ENCODE data around the gene SLC24A3.

Gene SLC24A3

DNA sequence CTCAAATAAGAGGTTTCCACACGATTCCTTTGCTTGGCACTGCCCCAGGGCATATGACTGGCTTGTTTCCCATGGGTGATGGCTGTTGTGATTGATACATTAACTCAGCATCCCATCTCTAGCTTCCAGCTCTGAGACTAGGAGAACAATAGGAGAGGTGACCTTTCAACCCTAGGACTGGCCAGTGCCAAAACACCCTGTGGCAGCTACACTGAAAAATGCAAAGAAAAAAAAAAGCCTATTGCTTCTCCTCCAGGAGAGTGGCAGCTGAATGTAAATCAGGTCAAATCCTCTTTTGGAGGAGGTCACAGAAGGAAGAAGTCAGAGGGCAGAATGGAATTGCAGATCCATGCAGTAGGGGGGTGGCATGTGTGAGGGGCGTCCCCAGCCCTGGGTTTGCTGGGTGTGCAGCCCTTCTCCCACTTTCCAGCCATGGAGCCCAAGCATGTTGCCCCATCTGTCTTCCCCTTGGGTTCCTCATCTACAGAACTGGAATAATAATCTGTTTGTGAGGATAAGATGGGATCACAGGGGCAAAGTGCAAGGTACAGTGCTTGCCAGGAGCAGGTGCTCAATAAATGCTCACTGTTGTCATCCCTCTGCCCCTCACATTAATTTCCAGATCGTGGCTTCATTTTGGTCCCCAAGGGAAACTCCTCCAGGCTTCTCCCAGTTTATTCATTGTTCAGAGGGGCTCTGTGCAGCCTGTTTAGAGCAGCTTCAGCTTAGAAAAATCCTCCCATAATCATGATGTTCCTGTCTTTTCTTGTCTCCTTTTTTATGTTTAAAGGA is 300.6 kb downstream of the SLC24A3 start:
- DNase-seq = no peak

DNA sequence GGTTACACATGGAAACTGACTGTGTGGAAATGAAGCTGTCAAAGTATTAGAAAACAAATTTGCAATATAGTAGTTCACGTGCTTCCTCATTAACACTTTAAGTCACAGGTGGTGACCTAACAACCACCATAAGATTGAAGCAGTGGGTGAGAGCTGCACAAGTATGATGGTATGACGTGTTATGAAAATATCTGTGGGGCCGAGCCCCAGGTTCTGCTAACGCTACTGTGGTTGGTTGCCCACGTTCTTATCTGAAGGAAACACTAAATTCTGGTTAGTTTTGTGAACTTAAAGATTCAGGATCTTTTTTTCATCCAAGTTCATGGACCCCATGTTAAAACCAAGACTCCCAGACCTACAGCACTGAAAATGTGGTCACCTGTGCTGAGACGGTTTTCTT is 302.6 kb downstream of the SLC24A3 start:
- no peak for DNase-seq

DNA sequence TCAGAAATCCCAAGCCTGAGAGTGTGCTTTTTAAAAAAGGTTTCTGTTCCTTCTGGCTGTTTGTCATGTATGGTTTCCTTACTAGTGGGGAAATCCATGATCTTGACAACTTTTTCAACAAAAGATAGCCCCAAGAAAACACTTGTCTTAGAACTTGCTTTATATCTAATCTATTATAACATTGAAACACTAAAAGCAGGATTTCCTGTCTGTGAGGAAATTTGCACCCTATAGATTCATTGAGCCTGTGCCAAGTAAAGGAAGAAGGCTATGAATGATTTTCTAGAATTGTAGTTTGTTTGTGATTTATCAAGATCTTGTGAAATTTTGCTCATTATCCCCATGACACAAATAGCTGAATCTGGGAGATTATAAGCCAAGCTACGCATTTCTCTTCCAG is 307.0 kb downstream of the SLC24A3 start:
- no peak for DNase-seq

DNA sequence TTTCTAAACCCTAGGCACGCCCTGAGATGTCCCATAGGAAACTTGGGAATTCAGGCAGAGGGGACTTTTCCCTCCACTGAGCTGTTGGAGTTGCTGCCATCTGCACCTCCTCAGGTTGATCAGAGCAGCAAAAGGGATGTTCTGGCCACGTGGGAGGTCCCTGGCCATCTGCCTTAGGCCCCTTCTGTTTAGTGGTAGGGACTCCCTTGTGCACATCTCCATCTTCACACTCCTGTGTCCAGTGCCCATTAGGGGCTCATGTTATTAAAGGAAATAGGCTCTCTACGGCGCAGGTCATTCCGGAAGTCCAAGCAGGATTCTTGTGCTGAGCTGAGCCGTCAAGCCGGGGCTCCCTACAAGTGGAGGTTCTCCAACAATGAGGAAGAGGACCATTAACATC is 307.8 kb downstream of the SLC24A3 start:
- no peak for DNase-seq

DNA sequence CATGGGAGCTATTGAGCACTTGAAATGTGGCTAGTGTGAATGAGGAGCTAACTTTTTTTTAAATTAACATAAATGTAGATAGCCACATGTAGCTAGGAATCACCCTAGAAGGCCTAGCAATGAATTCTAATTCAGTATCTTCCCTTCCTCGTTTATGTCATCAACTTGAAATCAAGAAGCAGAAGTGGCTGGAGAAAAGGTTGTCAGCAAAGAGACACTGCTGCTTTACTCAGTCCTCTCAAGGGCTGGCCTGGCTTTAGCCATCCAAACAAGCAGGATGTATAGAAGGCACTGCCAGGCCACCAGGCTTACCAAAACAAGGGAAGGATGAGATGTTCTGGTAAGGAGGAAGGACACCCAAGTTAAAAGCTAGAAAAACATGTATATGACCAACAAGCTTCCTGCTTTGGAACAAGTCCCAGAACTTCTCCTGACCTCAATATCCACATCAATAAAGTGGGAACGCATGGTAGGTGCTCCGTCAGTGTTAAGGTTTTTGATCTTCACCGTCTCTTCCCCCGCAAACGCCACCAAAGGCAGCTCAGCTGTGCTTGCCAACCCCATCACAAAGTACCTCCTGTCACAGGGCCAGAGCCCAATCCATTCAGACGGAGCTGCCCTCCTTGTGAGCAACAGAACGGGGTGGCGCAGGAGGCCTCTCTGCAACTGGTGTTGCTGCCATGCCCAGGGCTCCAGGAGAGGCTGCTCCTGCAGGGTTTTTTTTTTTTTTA is 309.8 kb downstream of the SLC24A3 start:
- no peak for DNase-seq

DNA sequence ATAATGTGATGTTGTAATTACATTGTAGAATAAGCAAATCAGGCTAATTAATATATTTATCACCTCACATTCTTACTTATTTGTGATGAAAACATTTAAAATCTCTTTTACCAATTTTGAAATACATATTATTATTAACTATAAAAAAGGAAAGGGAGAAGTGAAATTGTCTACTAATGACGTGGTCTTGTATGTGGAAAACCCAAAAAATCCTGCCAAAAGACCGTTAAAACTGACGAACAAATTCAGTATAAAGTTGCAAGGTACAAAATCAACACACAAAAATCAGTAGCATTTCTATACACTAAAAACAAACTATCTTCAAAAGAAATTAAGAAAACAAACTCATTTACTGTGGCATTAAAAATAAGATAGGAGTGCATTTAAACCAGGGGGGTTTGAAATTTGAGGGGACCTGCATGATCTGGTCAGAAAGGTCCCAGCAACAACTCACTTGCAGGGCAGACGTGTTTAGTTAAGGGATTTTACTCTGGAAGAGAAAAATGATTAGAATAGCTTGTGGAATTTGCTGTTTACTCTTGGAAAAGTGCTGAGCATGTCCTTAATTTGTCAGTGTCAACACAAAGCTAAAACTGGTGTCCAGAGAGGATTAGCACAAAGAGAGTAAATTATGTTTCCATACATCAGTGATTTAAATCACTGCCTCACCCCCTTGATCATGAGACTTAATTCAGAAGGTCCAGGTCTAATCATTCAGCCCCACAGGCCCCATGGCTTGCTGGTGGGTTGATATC is 310.6 kb downstream of the SLC24A3 start:
- DNase-seq = no peak

DNA sequence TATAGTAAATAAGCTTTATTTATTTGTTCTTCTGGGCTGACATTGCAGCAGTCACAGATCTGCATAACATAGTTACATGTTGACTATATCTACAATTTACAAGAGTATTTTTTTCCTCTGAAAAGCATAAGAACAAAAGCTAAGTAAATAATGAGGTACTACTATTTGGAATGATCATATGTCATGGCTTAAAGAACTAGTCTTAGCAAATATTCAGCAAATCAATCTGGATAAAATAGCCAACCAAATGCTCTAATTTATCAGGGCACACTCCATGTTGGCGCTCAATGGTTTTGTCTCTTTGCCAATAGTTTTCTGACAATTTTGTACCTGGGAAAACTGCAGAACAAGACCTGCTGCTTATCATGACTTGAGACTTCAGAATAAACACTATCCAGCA is 312.2 kb downstream of the SLC24A3 start:
- DNase-seq = no peak

DNA sequence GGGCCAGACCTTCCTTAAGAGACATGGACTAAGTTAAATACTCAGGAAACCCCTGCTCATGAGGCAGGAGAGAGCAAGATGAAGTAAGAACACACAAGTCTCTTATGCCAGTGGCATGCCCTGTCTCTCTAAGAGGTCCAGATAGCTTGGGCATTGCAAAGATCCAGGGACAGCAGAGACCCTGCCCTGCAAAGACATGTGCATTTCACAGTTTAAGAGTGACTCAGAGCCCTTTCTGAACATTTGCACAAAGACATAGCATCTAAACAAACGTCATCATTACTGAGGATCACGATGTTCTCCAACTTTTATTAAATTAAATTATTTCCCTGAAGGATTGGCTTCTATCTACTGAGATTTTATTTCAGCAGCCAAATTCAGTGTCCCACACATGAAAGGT is 315.1 kb downstream of the SLC24A3 start:
- no peak for DNase-seq

DNA sequence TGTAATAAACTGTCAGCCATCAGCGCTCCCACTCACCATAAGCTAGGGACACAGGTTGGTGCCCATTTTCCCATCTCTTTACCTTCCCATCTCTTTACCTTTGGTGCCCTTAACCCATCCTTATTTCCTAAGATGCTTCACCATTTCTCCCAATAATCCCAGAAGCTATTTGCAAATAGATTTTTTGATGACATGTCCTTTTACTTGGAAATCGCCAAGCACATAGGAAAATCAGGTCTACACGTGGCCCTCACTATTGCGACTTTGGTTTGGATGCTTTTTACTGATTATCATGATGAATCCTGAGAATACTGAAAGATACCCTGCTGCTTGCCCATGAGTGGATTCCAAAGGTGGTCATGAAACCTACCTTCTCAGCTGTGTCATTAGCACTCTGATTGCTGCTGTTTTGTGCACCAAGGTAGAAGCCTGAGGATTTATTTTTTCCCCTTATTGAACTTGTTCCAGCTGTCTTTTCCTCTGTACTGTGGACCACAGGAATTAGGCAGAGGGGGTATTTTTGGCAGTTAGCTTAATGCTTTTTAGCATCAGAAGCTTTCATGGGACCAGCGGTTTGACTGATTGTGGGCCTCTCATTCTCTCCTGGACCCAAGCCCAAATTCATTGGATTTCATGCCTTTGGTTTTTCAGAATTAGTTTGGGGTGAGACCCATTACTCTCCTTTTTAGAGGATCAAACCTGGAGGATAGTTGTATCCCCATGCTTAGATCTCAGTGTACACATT is 316.0 kb downstream of the SLC24A3 start:
- no peak for DNase-seq

DNA sequence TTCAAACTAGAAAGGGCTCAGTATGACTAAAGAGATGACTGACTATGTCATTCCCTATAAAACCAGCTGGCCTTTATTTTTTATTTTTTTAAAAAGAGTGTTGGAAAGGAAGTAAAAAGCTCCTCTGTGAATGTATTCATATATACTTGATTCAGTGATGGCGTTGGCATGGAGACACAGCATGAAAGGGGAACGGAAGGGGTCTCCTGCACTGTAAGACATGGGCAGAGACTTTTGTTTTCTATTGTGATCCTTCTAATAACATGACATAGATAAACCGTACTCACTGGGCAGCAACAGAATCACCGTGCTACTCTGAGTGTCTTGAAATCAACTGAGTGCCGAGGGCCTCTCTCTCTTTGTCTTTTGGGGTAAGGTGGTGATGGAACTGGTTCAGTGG is 317.6 kb downstream of the SLC24A3 start:
- DNase-seq = no peak

DNA sequence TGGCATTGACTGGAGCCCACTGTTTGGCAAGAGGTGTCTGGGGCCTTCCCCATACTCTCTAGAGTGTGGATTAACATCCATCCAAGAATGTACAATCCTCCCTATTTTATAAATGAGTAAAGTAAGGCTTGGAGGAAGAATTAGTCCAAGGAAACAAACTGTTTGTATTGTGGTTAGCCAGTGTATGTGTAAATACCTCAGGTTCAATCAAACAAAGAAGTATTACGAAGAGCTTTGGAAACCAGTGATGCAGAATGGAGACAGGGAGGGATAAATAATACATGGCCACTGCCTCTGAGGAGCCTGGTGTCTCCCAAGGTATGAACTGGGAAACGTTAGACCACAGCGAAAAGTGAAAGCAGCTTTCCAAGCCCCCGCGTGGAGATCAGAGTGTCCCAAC is 319.0 kb downstream of the SLC24A3 start:
- DNase-seq = no peak

DNA sequence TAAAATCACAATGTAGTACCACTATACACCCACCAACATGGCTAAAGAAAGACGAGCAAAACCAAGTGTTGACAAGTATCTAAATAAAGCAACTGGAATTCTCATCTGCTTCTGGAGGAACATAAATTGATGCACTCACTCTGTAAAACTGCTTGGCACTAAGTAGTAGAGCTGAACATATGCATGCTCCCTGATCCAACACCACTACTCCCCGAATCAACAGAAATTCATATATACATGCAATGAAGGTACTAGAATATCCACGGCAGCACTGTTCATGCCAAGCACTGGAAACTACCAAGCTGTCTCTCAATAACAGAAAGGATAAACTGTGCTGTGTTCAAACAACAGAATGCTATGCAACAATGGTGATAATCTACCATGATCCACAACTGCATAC is 326.1 kb downstream of the SLC24A3 start:
- no peak for DNase-seq

DNA sequence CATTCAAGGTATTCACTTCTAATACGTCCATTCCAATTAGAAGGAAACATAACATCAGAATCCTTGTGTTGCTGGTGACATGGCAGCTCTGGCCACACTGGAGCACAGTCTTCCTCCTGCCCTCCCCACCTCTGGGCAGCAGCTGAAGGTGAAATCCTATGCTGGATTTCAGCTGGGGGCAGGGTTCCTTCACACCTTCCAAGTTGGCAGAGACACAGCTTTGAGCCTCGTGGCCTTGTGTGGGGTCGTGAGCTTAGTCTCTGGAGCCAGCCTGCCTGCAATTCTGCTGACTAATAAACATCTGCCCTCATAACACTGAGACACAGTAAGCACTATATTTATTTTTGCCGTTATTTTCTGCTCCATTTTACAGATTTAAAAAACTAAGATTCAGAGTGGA is 326.7 kb downstream of the SLC24A3 start:
- DNase-seq = no peak

DNA sequence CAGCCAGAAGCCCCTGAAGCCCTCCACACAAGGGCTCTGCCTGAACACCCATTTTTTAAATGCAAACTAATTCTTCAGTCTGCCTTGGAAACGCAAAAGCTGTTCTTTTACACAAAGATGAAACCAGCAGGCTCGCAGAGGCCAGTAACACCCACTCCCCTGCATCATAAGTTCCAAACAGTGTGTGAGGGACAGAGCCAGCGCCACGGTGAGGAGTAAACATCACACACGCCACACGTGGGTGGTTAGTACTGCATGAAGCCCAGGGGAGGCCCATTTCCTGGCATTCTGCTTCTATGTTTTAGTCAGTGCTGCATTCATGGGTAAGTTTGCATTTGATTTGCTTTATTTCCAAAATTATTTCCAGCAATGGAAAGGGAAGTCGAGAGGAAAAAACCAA is 327.9 kb downstream of the SLC24A3 start:
- no peak for DNase-seq

DNA sequence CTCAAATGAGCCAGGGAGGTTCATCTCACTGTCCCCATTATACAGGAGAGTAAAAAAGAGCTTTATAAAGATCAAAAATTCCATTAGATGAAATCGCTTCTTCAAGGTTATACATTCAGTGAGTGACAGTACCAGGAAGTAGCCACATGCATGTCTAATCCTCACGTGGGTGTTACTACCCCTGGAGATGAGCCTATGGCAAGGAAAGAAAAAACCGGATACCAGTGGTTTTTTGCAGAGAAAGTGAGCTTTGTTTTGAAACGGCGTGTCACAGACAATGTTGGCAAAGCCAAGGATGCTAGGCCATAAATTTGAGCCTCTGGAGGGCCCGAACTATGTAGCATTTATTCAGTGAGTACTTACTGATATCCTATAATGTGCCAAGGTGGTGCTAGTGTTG is 330.7 kb downstream of the SLC24A3 start:
- DNase-seq = no peak

DNA sequence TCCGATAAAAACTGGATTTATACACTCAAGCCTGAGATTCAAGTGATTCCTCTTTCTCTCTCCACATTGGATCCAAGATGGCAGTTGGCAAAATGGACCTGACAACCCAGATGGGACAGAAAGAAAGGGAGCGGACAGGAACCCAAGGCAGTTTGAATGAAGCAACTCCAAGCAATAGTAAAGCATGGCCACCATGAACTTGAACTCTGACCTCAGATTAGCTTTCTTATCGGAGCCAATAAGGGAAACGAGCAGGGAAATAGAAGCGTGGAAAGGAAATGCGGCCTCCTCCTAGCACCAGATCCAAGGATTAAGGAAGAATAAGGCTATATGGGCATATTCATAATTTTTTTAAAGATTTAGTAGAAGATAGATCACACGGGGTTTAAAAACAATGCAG is 332.2 kb downstream of the SLC24A3 start:
- no peak for DNase-seq

DNA sequence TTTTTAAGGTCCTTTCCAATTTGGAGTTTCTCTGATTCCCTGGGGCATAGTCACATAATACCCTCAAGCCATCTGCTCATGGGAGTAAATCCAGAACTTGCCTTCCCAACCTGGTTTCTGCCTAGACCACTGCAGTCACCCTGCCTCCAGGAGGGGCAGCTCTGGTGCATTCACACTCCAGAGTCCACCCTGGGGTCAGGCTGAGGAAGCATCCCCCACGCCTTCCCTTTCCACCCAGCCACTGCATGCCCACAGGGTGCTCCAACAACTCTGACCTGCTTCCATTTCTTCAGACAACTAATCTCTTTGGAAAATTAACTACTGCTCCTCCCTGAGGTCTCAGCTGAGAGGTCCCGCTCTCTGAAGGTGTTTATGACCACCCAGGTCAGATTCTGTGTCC is 334.2 kb downstream of the SLC24A3 start:
- DNase-seq = no peak

DNA sequence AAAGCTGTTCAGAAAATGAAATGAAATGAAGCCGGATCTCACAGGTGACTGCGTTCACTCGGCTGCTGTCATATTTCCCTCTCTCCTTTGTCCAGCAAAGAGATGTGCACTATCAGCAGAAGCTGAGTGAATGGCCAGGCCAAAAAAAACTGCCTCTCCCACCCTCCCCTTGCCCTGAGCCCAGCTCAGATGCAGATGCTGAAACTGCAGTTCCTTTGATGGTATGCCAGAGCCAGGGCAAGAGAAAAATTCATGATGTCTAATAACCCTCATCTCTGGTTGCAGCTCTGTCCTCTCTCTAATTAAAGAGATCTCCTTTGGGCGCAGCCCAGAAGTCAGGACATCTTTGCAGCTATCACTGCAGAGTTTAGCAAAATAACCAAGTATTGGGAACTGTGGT is 335.1 kb downstream of the SLC24A3 start:
- no peak for DNase-seq

DNA sequence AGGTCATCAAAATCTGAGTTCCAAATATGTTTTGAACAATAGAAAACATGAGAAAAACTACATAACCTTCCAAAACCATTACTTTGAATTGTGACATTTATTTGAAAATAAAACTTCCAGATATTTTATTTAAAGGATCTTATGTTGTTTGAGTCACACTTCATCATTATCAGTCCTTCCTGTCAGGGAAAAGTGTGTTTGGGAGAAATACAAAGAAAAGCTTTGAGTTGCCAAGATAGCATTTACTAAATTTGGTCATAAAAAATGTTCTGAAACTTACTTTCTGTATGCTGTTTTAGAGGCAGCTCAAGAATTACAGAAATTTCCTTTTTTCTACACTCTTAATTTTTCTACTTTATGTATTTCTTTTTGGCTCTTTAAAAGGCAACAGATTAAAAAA is 337.5 kb downstream of the SLC24A3 start:
- DNase-seq = no peak

DNA sequence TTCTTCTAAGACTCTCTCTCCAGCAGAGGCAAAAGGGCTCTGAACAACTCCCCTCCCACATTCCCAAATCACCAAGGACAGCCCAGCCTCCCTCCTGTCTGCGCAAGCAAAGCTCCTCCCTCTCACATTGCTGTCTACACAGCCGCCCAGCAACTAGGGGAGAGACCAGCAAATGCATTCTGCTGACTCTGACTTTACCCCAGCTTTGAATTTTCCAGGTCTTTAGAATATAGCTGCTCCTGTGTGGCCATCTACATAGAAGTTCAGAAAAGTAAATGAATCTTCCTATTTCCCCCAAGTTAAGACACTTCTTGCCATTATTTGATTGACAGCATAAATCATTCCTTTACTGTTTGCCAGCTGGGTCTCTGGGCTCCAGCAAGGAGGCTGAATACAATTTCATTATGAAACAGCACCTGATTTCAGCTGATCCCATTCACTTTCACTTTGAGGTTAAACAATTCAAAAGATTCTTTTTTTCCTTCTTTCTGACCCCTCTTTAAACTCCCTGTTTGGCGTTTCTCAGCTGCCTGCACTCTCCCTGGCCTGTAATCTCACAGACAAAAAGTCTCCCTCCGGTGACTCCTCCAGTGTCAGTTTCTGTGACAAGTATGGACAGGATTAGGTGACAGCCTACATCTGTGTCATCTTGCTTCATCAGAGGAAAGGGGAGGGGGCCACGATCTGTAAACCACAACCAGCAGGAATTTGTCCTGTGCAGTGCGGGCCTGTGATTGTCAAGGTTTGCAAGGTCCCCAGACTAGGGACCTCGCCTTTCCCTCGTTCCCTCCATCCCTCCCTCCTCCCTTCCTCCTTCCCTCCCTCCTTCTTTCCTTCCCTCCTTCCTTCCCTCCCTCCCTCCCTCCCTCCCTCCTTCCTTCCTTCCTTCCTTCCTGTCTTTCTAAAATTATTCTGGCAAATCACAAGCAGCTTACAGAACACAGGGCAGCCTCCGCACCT is 340.1 kb downstream of the SLC24A3 start:
- no peak for DNase-seq

DNA sequence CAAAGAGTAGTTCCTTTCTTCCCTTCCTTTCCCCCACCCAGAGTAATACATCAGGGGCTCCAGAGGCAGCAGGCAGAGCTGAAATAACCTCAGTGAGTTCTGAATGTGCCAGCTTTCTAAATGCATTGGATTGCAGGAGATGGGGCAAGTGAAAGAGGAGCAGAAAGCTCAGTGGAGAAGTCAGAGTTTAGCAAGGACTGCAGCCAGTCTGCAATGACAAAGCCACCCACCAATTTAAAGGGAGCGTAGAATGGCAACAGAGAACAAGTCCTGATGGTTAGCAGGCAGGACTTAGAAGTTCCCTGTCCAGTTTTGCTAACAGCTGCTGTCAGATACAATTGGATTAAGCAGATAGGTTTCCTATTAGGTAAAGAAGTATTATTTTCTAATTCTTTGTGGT is 342.2 kb downstream of the SLC24A3 start:
- no peak for DNase-seq

DNA sequence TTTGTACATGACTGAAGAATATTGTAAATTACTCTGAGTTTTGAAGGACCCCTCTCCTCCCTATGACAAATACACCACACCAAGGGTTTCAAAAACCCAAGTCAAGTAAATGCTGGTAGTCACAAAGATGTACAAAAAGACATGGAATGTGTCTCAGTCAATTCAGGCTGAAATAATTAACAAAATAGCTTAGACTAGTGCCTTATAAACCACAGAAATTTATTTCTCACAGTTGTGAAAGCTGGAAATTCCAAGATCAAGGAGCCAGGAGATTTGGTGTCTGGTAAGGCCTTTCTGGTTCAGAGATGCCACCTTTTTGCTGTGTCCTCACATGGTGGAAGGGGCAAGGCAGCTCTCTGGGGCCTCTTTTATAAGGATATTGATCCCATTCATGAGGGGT is 343.3 kb downstream of the SLC24A3 start:
- no peak for DNase-seq

Data from cortex of kidney (tissue), 1 donor.